Brain microvascular endothelial cell (primary cell): ENCODE results near the gene BAMBI.

Source experiments
- DNase-seq: peaks from one replicate; pipeline ENCODE4 v3.0.0-alpha.2; 2020
- H3K27ac ChIP-seq: fragments of 250-450 bp; sonication (Bioruptor Pico); 2 replicates; pipeline ENCODE4 v1.5.1; 2020; ENCODE audit warnings: mild to moderate bottlenecking, moderate library complexity
- H3K27me3 ChIP-seq: fragments of 250-450 bp; sonication (Bioruptor Pico); replicated peaks from 2 replicates; pipeline ENCODE4 v1.5.1; 2020; ENCODE audit warnings: mild to moderate bottlenecking
- H3K36me3 ChIP-seq: fragments of 250-450 bp; sonication (Bioruptor Pico); replicated peaks from 2 replicates; pipeline ENCODE4 v1.5.1; 2020; ENCODE audit warnings: mild to moderate bottlenecking
- H3K4me3 ChIP-seq: 2 replicates; pipeline ENCODE4 v1.5.1; 2011; ENCODE audit warnings: low read depth, mild to moderate bottlenecking, control low read depth, low read length, moderate library complexity
- CTCF ChIP-seq: IDR thresholded peaks from 2 replicates; pipeline ENCODE4 v1.5.1; 2011; ENCODE audit warnings: low read depth, mild to moderate bottlenecking, moderate library complexity, low read length, control low read depth, inconsistent platforms; ENCODE audit errors: missing control alignments
- in situ Hi-C: cut with HindIII; loops from 2 replicates; pipeline ENCODE4 v1.10.0; 2017; ENCODE audit warnings: low sequenced_read_pairs, low pct_ligation_motif_present

Gene BAMBI

GRCh38 chr10:28719789-28720436 lies 42.6 kb downstream of the BAMBI start:
- DNase-seq: no peak
- TF ChIP-seq CTCF: no peak
- Histone ChIP-seq H3K27ac (no peak overlapping the region), H3K36me3 (no peaks in the 10 kb centered on the region), H3K27me3 (no peaks in the 10 kb centered on the region), H3K4me3 (no peak overlapping the region)
- in situ Hi-C loops: no loop called here

- Histone ChIP-seq H3K27ac (no peak overlapping the region), H3K36me3 (no peaks in the 10 kb centered on the region), H3K4me3 (no peak overlapping the region), H3K27me3 (no peaks in the 10 kb centered on the region)
- no peak for TF ChIP-seq CTCF
- in situ Hi-C loops: no loop called here
- no peak for DNase-seq
Measured at GRCh38 chr10:28721318-28721951, 44.1 kb downstream of the BAMBI start.

GRCh38 chr10:28722065-28722803 lies 44.9 kb downstream of the BAMBI start:
- Histone ChIP-seq H3K36me3 (no peaks in the 10 kb centered on the region), H3K27ac (no peak overlapping the region), H3K27me3 (no peaks in the 10 kb centered on the region), H3K4me3 (peak overlapping the region; percentile 60)
- peak; percentile 14 for DNase-seq
- TF ChIP-seq CTCF: peak; percentile 30
- in situ Hi-C loops: no loop called here

GRCh38 chr10:28728366-28728765 lies 51.0 kb downstream of the BAMBI start:
- no peak for TF ChIP-seq CTCF
- in situ Hi-C loops: no loop called here
- Histone ChIP-seq H3K27me3 (no peaks in the 10 kb centered on the region), H3K36me3 (no peaks in the 10 kb centered on the region), H3K4me3 (no peak overlapping the region), H3K27ac (no peak overlapping the region)
- no peak for DNase-seq

GRCh38 chr10:28730031-28730778 lies 52.9 kb downstream of the BAMBI start:
- no peaks in the 10 kb centered on the region for H3K27me3 ChIP-seq
- in situ Hi-C loops: no loop called here
- H3K27ac ChIP-seq: no peak overlapping the region
- TF ChIP-seq CTCF: no peak
- H3K4me3 ChIP-seq: no peak overlapping the region
- DNase-seq: no peak
- no peaks in the 10 kb centered on the region for H3K36me3 ChIP-seq
